ENCODE measurements around the gene SNTN.

GRCh38 chr3:63624941-63625560 is 27.4 kb upstream of the SNTN start:
- TF ChIP-seq TEAD4 (IDR thresholded peaks at IDR 0.05) (no peak), EGR1 (IDR thresholded peaks at IDR 0.05) (no peak), EP300 (IDR thresholded peaks at IDR 0.05; ENCODE audit: borderline replicate concordance) (no peak), YY1 (IDR thresholded peaks at IDR 0.05; ENCODE audit: low read depth) (no peak), REST (IDR thresholded peaks at IDR 0.05; ENCODE audit: low read depth) (no peak), MAX (IDR thresholded peaks at IDR 0.05) (no peak), RAD21 (IDR thresholded peaks at IDR 0.05; ENCODE audit: low read depth) (no peak), TAF1 (IDR thresholded peaks at IDR 0.05; ENCODE audit: low read depth) (no peak), CEBPB (IDR thresholded peaks at IDR 0.05) (no peak), FOXM1 (IDR thresholded peaks at IDR 0.05; ENCODE audit: borderline replicate concordance, low read depth) (no peak), ZBTB7A (IDR thresholded peaks at IDR 0.05; ENCODE audit: low read depth) (no peak)
